H9 (cell line): ENCODE measurements around the gene EPAS1. TPM values are rescaled to one million over a fixed set of nuclear protein-coding genes. Genes with fewer than 3 reads are reported as not detected.

ENCODE experiments used
- DNase-seq: peaks from one replicate; pipeline ENCODE4 v3.0.0-alpha.2; 2017
- H2AFZ ChIP-seq: one replicate; pipeline ENCODE4 v1.6.1; 2013; ENCODE audit warnings: mild to moderate bottlenecking, low read length, control low read depth, moderate library complexity
- H2AK5ac ChIP-seq: 2 replicates; pipeline ENCODE4 v1.6.1; 2013; ENCODE audit warnings: low read length, control low read depth, mixed read lengths; ENCODE audit not compliant: insufficient read length
- H2BK120ac ChIP-seq: one replicate; pipeline ENCODE4 v1.6.1; 2013; ENCODE audit warnings: low read depth, mild to moderate bottlenecking, low read length, control low read depth, inconsistent platforms; ENCODE audit not compliant: poor library complexity, severe bottlenecking
- H2BK12ac ChIP-seq: 2 replicates; pipeline ENCODE4 v1.6.1; 2013; ENCODE audit warnings: low read length, control low read depth, mixed read lengths, low read depth; ENCODE audit not compliant: insufficient read length
- H2BK15ac ChIP-seq: 2 replicates; pipeline ENCODE4 v1.6.1; 2013; ENCODE audit warnings: low read depth, low read length, control low read depth
- H2BK20ac ChIP-seq: one replicate; pipeline ENCODE4 v1.6.1; 2013; ENCODE audit warnings: low read depth, mild to moderate bottlenecking, low read length, control low read depth, inconsistent platforms; ENCODE audit not compliant: poor library complexity, severe bottlenecking
- H2BK5ac ChIP-seq: 2 replicates; pipeline ENCODE4 v1.6.1; 2013; ENCODE audit warnings: low read length, control low read depth, mixed read lengths; ENCODE audit not compliant: insufficient read length
- H3K14ac ChIP-seq: 2 replicates; pipeline ENCODE4 v1.6.1; 2013; ENCODE audit warnings: low read length, control low read depth; ENCODE audit not compliant: insufficient read depth
- H3K18ac ChIP-seq: 2 replicates; pipeline ENCODE4 v1.6.1; 2013; ENCODE audit warnings: low read depth, mild to moderate bottlenecking, mixed read lengths, low read length, control low read depth; ENCODE audit not compliant: insufficient read length
- H3K23ac ChIP-seq: 2 replicates; pipeline ENCODE4 v1.6.1; 2013; ENCODE audit warnings: low read length, control low read depth, mixed read lengths, low read depth; ENCODE audit not compliant: insufficient read length
- H3K23me2 ChIP-seq: 2 replicates; pipeline ENCODE4 v1.6.1; 2013; ENCODE audit warnings: low read depth, mild to moderate bottlenecking, mixed read lengths, low read length, control low read depth; ENCODE audit not compliant: insufficient read length, poor library complexity, severe bottlenecking
- H3K27ac ChIP-seq: 2 replicates; pipeline ENCODE4 v1.5.1; 2013; ENCODE audit warnings: low read length, control low read depth, mixed read lengths, low read depth; ENCODE audit not compliant: insufficient read length
- H3K27me3 ChIP-seq: 2 replicates; pipeline ENCODE4 v1.6.1; 2013; ENCODE audit warnings: low read length, control low read depth, inconsistent platforms; ENCODE audit not compliant: insufficient read depth
- H3K4ac ChIP-seq: 2 replicates; pipeline ENCODE4 v1.6.1; 2013; ENCODE audit warnings: low read depth, mild to moderate bottlenecking, control low read depth, inconsistent platforms, low read length, moderate library complexity
- H3K4me1 ChIP-seq: 2 replicates; pipeline ENCODE4 v1.6.1; 2013; ENCODE audit warnings: low read length, control low read depth, inconsistent platforms; ENCODE audit not compliant: insufficient read depth
- H3K4me2 ChIP-seq: 2 replicates; pipeline ENCODE4 v1.6.1; 2013; ENCODE audit warnings: low read length, control low read depth, mixed read lengths; ENCODE audit not compliant: insufficient read length, insufficient read depth
- H3K56ac ChIP-seq: 2 replicates; pipeline ENCODE4 v1.6.1; 2013; ENCODE audit warnings: low read depth, mild to moderate bottlenecking, mixed read lengths, low read length, control low read depth; ENCODE audit not compliant: insufficient read length
- H3K79me1 ChIP-seq: 2 replicates; pipeline ENCODE4 v1.6.1; 2013; ENCODE audit warnings: low read depth, mild to moderate bottlenecking, moderate library complexity, low read length, control low read depth, inconsistent platforms; ENCODE audit not compliant: insufficient read depth, poor library complexity, severe bottlenecking
- H3K79me2 ChIP-seq: 2 replicates; pipeline ENCODE4 v1.6.1; 2013; ENCODE audit warnings: low read length, control low read depth, inconsistent platforms; ENCODE audit not compliant: insufficient read depth
- H3K9ac ChIP-seq: 2 replicates; pipeline ENCODE4 v1.6.1; 2013; ENCODE audit warnings: low read length, control low read depth, mixed read lengths; ENCODE audit not compliant: insufficient read length; ENCODE audit errors: extremely low read depth
- H3K9me3 ChIP-seq: one replicate; pipeline ENCODE4 v1.6.1; 2013; ENCODE audit warnings: low read depth, low read length, inconsistent platforms; ENCODE audit not compliant: control insufficient read depth
- H3T11ph ChIP-seq: one replicate; pipeline ENCODE4 v1.6.1; 2013; ENCODE audit warnings: mild to moderate bottlenecking, low read length, control low read depth, inconsistent platforms
- H4K20me1 ChIP-seq: one replicate; pipeline ENCODE4 v1.6.1; 2013; ENCODE audit not compliant: control insufficient read depth, insufficient read length, insufficient read depth
- H4K5ac ChIP-seq: 2 replicates; pipeline ENCODE4 v1.6.1; 2013; ENCODE audit warnings: low read depth, mild to moderate bottlenecking, mixed read lengths, low read length, control low read depth; ENCODE audit not compliant: insufficient read length
- H4K8ac ChIP-seq: replicated peaks from 2 replicates; pipeline ENCODE4 v1.6.1; 2013; ENCODE audit warnings: low read length, control low read depth, mixed read lengths, low read depth; ENCODE audit not compliant: insufficient read length
- H4K91ac ChIP-seq: 2 replicates; pipeline ENCODE4 v1.6.1; 2013; ENCODE audit warnings: low read depth, mild to moderate bottlenecking, moderate library complexity, mixed read lengths, low read length, control low read depth; ENCODE audit not compliant: insufficient read length
- H3K27ac Mint-ChIP-seq, 3 experiments: 2 replicates in 2 of 3; 3 replicates in 1 of 3; pipeline ENCODE4 v1.8.0; 2020 to 2021; ENCODE audit warnings: mixed read lengths in 3 of 3, mild to moderate bottlenecking in 1 of 3, moderate library complexity in 1 of 3
- H3K27me3 Mint-ChIP-seq: 2 replicates; pipeline ENCODE4 v1.8.0; 2021; ENCODE audit warnings: low read depth, mild to moderate bottlenecking, moderate library complexity, mixed read lengths
- H3K36me3 Mint-ChIP-seq, 3 experiments: 2 replicates in 2 of 3; 3 replicates in 1 of 3; pipeline ENCODE4 v1.8.0; 2020 to 2021; ENCODE audit warnings: low read depth in 3 of 3, mixed read lengths in 3 of 3; ENCODE audit not compliant: insufficient read depth in 1 of 3
- H3K4me1 Mint-ChIP-seq, 2 experiments: 2 replicates each; pipeline ENCODE4 v1.8.0; 2020; ENCODE audit warnings: mixed read lengths in 2 of 2
- H3K4me3 Mint-ChIP-seq, 2 experiments: 2 replicates in 1 of 2; 3 replicates in 1 of 2; pipeline ENCODE4 v1.8.0; 2020 to 2021; ENCODE audit warnings: mild to moderate bottlenecking in 2 of 2, mixed read lengths in 2 of 2, moderate library complexity in 1 of 2
- H3K9me3 Mint-ChIP-seq, 2 experiments: 2 replicates in 1 of 2; 3 replicates in 1 of 2; pipeline ENCODE4 v1.8.0; 2020; ENCODE audit warnings: mild to moderate bottlenecking in 2 of 2, mixed read lengths in 2 of 2, moderate library complexity in 1 of 2
- WGBS: extraction: QIAGEN DNeasy Blood & Tissue Kit; methylation state at CpG from one replicate; pipeline ENCODE4 v1.1.7; 2013; ENCODE audit warnings: missing lambda C conversion rate, low lambda C conversion rate, mixed read lengths; ENCODE audit not compliant: insufficient read length; ENCODE audit errors: extremely low coverage; 5-methylcytosine and 5-hydroxymethylcytosine counted together
- total RNA-seq: library from RNA; stranded (reverse); gene quantifications from 2 replicates; pipeline ENCODE4 v1.2.1, GENCODE V29; 2021
- TF ChIP-seq, protein P1 (sequence below): fragments of 200-600 bp; sonication (generic); conservative IDR thresholded peaks from 3 replicates; pipeline ENCODE4 v1.8.0; 2021; ENCODE audit warnings: antibody characterized with exemption, mild to moderate bottlenecking

The EPAS1 gene
- total RNA-seq, 1 experiment from 2014 or later, result 1.1 TPM

- no peak overlapping the region for H2AFZ ChIP-seq
- H3K9me3 ChIP-seq, result no peaks in the 10 kb centered on the region
- no peaks in the 10 kb centered on the region for H4K20me1 ChIP-seq
- H4K91ac ChIP-seq, result no peak overlapping the region
- no peak overlapping the region for H2BK15ac ChIP-seq
- peak; percentile 54 for DNase-seq
- H3K18ac ChIP-seq, result no peak overlapping the region
- Mint-ChIP-seq H3K36me3 (no peaks in the 10 kb centered on the region), H3K9me3 (no peaks in the 10 kb centered on the region), H3K4me1 (peaks cover 13 to 20% of the 10 kb centered on the region in 2 experiments), H3K27me3 (peaks cover 2% of the 10 kb centered on the region; the same call in 1 of the 2 replicates), H3K4me3 (no peak overlapping the region), H3K27ac (no peak overlapping the region)
- H4K8ac ChIP-seq, result no peak overlapping the region
- no peaks in the 10 kb centered on the region for H3K27me3 ChIP-seq
- no peaks in the 10 kb centered on the region; the same call in 1 of the 2 replicates for H3K4me1 ChIP-seq
- H3K79me2 ChIP-seq, result no peaks in the 10 kb centered on the region
- TF ChIP-seq, protein P1, sequence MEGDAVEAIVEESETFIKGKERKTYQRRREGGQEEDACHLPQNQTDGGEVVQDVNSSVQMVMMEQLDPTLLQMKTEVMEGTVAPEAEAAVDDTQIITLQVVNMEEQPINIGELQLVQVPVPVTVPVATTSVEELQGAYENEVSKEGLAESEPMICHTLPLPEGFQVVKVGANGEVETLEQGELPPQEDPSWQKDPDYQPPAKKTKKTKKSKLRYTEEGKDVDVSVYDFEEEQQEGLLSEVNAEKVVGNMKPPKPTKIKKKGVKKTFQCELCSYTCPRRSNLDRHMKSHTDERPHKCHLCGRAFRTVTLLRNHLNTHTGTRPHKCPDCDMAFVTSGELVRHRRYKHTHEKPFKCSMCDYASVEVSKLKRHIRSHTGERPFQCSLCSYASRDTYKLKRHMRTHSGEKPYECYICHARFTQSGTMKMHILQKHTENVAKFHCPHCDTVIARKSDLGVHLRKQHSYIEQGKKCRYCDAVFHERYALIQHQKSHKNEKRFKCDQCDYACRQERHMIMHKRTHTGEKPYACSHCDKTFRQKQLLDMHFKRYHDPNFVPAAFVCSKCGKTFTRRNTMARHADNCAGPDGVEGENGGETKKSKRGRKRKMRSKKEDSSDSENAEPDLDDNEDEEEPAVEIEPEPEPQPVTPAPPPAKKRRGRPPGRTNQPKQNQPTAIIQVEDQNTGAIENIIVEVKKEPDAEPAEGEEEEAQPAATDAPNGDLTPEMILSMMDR, result no peak
- H3K14ac ChIP-seq, result no peak overlapping the region
- no peak overlapping the region for H2BK12ac ChIP-seq
- no peaks in the 10 kb centered on the region for H3K23me2 ChIP-seq
- no peak overlapping the region for H3K4ac ChIP-seq
- H3K79me1 ChIP-seq, result no peaks in the 10 kb centered on the region
- no peak overlapping the region for H3K27ac ChIP-seq
- H4K5ac ChIP-seq, result no peak overlapping the region
- H3K9ac ChIP-seq, result no peak overlapping the region
- no peak overlapping the region for H3K23ac ChIP-seq
- no peak overlapping the region for H3T11ph ChIP-seq
- H2BK20ac ChIP-seq, result no peak overlapping the region
- no peak overlapping the region for H3K56ac ChIP-seq
- no peak overlapping the region for H2AK5ac ChIP-seq
- no peak overlapping the region for H2BK120ac ChIP-seq
- H3K4me2 ChIP-seq, result no peak overlapping the region
- no peak overlapping the region for H2BK5ac ChIP-seq
- WGBS, result no CpG with 5 or more reads among the region's 5 CpGs
Measured at GRCh38 chr2:46351098-46351749, 54.0 kb downstream of the EPAS1 start.
